Tibial artery (tissue), 4 donors: ENCODE results near the gene NDC1.

ENCODE experiments used
- DNase-seq, 2 donors: peaks; one replicate each; pipeline ENCODE4 v3.0.0-alpha.2; 2019
- H3K27ac ChIP-seq, 2 donors: fragments of 200-600 bp; sonication (generic) in 1 of 2; 1 replicate in 1 of 2; 2 replicates in 1 of 2; pipeline ENCODE4 v1.5.1; 2018 to 2019; ENCODE audit warnings: mild to moderate bottlenecking in 1 of 2
- H3K27me3 ChIP-seq, 2 donors: fragments of 200-600 bp; sonication (generic) in 1 of 2; one replicate each; pipeline versions ENCODE4 v1.5.1 to v1.6.0; 2016 to 2019
- H3K36me3 ChIP-seq, 3 donors: fragments of 200-600 bp; sonication (generic) in 2 of 3; one replicate each; pipeline ENCODE4 v1.5.1; 2016 to 2019; ENCODE audit warnings: mild to moderate bottlenecking in 2 of 3
- H3K4me1 ChIP-seq, 4 donors: fragments of 200-600 bp; sonication (generic) in 2 of 4; 1 replicate in 3 of 4; 2 replicates in 1 of 4; pipeline ENCODE4 v1.5.1; 2016 to 2019
- H3K4me3 ChIP-seq, 2 donors: fragments of 200-600 bp; sonication (generic) in 1 of 2; 1 replicate in 1 of 2; 2 replicates in 1 of 2; pipeline ENCODE4 v1.5.1; 2018 to 2019; ENCODE audit warnings: mild to moderate bottlenecking in 2 of 2
- H3K9me3 ChIP-seq, 3 donors: fragments of 200-600 bp; sonication (generic) in 1 of 3; one replicate each; pipeline ENCODE4 v1.5.1; 2016 to 2019
- intact Hi-C: fragments of 100-400 bp; cut with DNase I; formaldehyde crosslinking; loops from one replicate; pipeline ENCODE4 v1.15.0; 2023; ENCODE audit warnings: low total_unique reads
- TF ChIP-seq, protein P1 (sequence below), 2 experiments: fragments of 200-600 bp in 1 of 2; fragments of 450-650 bp in 1 of 2; IDR thresholded peaks; one replicate each; pipeline ENCODE4 v1.5.1; 2017 to 2019; ENCODE audit warnings: antibody characterized with exemption in 2 of 2, mild to moderate bottlenecking in 1 of 2, moderate library complexity in 1 of 2

The NDC1 gene

DNA sequence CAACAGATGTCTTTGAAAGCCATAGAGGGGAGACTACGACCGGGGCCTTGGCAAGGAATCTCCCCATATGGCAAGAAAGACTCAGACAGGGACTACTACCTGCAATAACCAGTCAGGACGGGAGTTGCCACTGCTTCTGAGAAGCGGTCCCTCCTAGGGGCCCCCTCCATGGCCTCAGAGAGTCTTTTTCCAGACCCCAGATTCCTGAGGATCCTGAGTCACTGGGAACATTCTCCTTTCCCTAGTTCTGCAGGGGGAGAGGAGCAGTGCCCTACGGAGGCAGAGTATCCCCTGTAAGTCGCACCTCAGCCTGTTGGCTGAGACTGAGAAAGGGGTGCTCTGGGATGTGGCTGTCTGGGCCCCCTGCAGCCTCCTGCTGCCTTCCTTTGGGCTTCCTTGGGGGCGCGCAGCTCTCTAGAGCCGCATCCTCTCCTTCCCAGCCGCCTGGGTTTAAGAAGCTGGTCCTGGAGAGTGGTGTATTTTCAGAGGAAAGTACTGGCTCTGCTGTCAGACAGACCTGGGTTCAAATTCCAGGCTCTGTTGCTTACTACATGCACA lies 107.0 kb downstream of the NDC1 start:
- Histone ChIP-seq H3K4me1 (no peaks in the 10 kb centered on the region), H3K36me3 (no peaks in the 10 kb centered on the region), H3K27me3 (peaks cover 0 to 33% of the 10 kb centered on the region in 2 donors), H3K9me3 (no peaks in the 10 kb centered on the region), H3K4me3 (no peak overlapping the region), H3K27ac (no peak overlapping the region)
- TF ChIP-seq, protein P1, sequence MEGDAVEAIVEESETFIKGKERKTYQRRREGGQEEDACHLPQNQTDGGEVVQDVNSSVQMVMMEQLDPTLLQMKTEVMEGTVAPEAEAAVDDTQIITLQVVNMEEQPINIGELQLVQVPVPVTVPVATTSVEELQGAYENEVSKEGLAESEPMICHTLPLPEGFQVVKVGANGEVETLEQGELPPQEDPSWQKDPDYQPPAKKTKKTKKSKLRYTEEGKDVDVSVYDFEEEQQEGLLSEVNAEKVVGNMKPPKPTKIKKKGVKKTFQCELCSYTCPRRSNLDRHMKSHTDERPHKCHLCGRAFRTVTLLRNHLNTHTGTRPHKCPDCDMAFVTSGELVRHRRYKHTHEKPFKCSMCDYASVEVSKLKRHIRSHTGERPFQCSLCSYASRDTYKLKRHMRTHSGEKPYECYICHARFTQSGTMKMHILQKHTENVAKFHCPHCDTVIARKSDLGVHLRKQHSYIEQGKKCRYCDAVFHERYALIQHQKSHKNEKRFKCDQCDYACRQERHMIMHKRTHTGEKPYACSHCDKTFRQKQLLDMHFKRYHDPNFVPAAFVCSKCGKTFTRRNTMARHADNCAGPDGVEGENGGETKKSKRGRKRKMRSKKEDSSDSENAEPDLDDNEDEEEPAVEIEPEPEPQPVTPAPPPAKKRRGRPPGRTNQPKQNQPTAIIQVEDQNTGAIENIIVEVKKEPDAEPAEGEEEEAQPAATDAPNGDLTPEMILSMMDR (IDR thresholded peaks at IDR 0.05): no peak
- DNase-seq: no peak
- intact Hi-C loops: no loop called here

DNA sequence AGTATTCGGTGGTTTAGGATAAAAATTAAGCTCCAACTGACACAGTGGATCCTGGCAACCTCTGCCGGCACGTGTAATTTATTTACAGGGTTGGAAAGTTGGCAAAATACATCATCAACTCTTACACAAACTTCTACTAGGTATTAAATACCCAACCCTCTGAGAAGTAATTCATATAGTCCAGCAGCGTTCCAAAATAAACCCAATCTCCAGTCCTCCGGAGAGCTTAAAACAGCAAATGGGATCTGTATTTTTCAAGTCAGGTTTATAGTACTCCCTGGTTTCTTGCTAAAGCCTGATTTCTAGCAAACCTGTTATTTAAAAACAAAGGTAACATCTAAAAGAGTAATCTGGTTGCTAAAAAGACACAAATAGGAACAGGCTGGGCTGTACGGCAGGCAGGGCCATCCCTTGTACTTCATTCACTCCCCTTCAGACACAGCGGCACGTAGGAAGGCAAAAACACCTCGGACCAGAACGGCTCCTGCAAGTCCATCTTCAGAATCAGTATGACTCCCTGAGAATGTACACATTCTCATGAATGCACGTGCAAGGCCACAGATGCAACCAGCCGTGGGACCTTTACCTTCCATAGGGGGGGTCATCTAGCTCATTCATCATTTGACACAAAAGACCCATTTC lies 107.8 kb downstream of the NDC1 start:
- Histone ChIP-seq H3K36me3 (no peaks in the 10 kb centered on the region), H3K27me3 (peaks cover 0 to 32% of the 10 kb centered on the region in 2 donors), H3K4me1 (no peaks in the 10 kb centered on the region), H3K9me3 (no peaks in the 10 kb centered on the region), H3K4me3 (no peak overlapping the region), H3K27ac (no peak overlapping the region)
- TF ChIP-seq, protein P1 (IDR thresholded peaks at IDR 0.05): no peak
- no peak for DNase-seq
- intact Hi-C loops: no loop called here

DNA sequence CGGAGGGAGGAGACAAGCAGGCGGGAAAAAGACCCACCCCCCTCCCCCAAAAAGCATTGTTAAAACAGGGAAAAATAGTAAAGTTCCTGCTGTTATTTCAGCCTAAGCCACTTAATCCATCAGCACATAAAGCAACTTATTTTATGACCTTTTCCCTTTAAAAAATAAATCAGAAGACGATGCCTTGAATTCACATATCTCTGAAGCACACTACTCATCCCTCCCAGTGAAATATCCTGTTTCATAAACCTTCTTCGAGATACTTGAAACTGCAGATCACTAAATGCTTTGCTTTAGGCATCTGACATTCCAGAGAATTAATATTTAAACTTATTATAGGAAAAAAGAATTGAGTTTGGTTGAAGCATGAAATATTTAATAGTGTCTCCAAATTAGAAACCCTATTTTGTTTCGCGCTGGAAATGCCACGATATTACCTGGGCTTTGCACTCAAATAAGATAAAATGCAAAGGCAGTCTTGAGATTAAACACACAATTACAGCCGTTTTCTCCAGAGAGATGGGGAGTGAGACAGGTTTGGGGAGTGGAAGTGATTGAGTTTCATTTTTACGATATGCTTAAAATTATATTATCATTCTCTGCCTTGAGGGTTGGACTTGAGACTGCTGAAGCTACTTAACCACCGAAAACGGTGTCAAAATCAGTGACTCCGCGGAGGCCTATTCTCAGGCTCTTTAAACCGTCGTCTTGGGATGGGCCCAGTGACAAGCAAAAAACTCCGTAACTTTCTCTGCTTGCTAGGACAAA lies 108.5 kb downstream of the NDC1 start:
- intact Hi-C loops: no loop called here
- no peaks in the 10 kb centered on the region for H3K9me3 ChIP-seq
- H3K27me3 ChIP-seq: peaks cover 0 to 27% of the 10 kb centered on the region in 2 donors
- no peak for DNase-seq
- TF ChIP-seq, protein P1 (IDR thresholded peaks at IDR 0.05): no peak
- H3K4me3 ChIP-seq: no peak overlapping the region
- H3K27ac ChIP-seq: no peak overlapping the region
- H3K36me3 ChIP-seq: no peaks in the 10 kb centered on the region
- no peaks in the 10 kb centered on the region for H3K4me1 ChIP-seq

- peaks cover 0 to 20% of the 10 kb centered on the region in 2 donors for H3K27me3 ChIP-seq
- no peaks in the 10 kb centered on the region for H3K36me3 ChIP-seq
- no peaks in the 10 kb centered on the region for H3K9me3 ChIP-seq
- intact Hi-C loops: no loop called here
- no peak overlapping the region for H3K27ac ChIP-seq
- TF ChIP-seq, protein P1 (IDR thresholded peaks at IDR 0.05): no peak
- DNase-seq: no peak
- no peak overlapping the region for H3K4me3 ChIP-seq
- H3K4me1 ChIP-seq: no peaks in the 10 kb centered on the region
Measured at GRCh38 chr1:53728702-53729455, 109.2 kb downstream of the NDC1 start.

GRCh38 chr1:53728196-53728595 lies 109.9 kb downstream of the NDC1 start:
- peaks cover 0 to 16% of the 10 kb centered on the region in 2 donors for H3K27me3 ChIP-seq
- H3K9me3 ChIP-seq: no peaks in the 10 kb centered on the region
- no peak overlapping the region for H3K27ac ChIP-seq
- H3K4me1 ChIP-seq: no peaks in the 10 kb centered on the region
- DNase-seq: no peak
- H3K4me3 ChIP-seq: no peak overlapping the region
- TF ChIP-seq, protein P1 (IDR thresholded peaks at IDR 0.05): no peak
- intact Hi-C loops: no loop called here
- no peaks in the 10 kb centered on the region for H3K36me3 ChIP-seq
